ENCODE measurements around the gene DDX17.

The DDX17 gene

DNA sequence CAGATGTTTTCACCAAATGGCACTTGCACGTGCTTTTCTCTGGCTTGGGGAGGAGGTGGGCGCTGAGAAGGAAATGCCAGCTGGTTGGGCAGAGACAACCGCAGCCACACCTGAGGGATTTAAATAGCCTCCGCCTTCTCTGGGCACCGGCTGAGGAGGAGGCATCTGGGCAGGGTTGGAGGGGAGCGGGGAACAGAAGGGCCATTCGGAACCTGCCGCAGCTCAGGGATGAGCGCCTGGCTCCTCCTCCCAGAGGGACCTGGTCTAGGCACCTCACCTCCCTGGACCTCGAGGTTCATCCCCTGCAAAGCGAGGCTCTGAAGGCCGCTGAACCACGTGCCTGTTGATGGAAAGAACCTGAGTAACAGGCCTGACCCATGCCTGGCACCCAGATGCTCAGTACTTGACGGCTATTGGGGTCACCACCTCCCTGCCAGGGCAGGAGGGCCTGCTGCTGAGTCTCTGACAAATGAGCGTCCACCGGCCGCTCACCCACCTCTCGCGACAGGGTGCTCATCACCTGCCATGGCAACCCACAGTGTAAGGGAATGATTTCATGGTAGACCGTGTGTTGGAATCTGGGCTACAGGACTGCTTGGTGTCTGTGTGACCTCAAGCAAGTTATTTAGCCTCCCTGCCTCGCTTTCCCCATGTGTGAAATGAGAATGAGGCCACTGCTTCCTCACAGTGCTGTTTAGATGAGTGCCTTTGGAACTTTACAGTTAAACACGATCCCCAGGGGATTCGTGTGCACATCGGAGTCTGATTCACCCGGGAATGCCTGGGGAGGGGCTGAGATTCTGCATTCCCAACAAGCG, 40.2 kb downstream of the DDX17 start:
- no peak for DNase-seq (ENCODE audit: low read depth)

DNA sequence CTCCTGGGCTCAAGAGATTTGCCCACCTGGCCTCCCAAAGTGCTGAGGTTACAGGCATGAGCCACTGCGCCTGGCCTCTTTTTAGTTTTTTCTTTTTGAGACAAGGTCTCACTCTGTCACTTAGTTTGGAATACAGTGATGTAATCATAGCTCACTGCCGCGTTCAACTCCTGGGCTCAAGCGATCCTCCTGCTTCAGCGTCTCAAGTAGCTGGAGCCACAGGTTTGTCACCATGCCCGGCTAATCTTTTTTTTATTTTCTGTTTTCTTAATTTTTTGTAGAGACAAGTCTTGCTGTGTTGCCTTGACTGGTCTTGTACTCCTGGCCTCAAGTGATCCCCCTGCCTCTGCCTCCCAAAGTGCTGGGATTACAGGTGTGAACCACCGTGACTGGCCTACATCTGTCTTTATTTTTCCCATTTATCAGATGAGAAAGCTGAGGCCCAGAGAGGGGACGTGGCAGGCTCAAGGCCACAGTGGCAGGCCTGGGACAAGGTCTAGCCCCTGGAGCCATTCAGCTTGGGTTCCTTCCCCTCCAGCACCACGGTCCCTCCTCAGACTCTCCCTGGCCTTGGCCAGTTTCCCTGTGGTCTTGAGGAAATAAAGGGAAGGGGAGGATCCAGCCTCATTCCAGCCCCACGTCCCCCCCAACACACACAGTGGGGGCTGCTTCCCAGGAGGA, 41.0 kb downstream of the DDX17 start:
- no peak for DNase-seq (ENCODE audit: low read depth)

DNA sequence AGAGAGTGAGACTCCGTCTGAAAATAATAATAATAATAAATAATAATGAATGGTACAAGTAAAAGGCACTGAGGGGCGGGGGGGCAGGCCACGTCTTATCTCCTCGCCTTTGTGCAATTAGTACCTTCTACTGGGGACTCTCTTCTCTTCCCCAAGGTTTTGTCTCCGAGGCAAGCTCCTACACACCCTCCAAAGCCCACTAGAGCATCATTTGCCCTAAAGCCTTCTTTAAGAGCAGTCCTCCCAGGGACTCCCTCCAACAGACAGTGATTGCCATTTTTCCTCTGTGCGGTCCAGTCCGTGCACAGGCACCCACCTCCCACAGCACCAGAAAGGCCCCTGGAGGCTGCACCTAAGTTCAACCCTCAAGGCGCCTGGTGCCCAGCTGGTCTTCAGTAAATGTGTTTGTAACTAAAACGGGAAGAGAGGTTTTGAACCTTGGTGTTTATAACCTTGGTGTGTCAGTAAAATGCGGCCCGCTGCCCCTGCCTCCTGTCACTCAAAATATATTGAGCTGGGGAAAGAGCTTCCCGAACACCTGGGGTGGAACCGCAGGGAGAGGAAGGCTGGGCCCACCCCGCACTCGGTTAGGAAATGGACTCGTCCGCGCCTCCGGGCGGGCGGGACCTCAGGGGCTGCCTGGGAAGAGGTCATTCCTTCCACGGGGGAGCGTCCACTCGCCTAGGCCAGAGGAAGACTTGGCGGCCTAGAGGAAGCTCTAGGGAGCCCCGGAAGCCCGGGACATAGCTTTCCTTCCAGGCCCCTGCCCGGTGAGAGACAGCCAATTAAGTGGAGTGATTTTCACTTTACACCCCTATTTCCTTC, 42.9 kb downstream of the DDX17 start:
- DNase-seq (ENCODE audit: low read depth) = no peak

DNA sequence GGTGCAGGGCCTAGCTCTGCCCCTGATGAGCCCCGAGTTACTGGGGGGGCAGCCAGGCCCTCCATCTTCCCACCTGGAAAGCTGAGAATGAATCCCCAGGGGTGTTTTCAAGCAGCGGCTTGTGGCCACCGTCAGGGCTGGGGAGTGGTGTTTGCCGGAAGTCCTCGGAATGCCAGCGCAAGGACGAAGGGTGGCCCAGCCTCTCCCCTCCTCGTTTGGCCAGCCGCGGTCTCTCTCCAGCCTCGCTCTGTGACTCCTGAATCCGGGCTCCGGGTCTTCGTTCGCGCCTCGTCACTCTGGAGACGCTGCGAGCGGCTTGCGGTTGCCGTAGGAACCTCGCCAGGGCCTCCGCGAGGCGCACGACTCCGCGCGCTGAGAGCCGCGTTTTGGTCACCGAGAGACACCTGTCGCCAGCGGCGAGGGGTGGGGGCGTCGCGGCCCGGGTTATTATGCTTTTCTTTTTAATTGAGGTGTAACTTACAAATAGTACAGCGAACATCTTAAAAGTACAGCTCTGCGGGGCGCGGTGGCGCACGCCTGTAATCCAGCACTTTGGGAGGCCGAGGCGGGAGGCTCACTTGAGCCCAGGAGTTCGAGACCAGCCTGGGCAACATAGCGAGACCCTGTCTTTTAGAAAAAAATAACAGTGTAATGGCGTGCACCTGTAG, 44.6 kb downstream of the DDX17 start:
- DNase-seq (ENCODE audit: low read depth) = peak; percentile 85

DNA sequence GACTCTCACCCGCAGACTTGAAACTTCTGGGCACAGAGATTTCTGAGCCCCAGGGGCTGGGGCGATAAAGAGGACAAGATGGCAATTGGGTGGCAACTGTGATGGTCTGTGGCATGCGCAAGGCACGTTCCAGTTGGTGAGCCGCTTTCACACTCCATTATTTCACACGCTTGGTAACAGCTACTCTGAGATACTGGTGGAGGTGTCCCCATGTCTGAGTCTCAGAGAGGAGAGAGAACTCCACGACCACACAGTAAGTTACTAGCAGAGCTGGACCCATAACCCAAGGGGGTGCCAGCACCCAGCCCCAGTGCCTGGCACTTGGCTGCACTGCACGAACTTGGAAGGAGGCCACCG, 45.1 kb downstream of the DDX17 start:
- no peak for DNase-seq (ENCODE audit: low read depth)

DNA sequence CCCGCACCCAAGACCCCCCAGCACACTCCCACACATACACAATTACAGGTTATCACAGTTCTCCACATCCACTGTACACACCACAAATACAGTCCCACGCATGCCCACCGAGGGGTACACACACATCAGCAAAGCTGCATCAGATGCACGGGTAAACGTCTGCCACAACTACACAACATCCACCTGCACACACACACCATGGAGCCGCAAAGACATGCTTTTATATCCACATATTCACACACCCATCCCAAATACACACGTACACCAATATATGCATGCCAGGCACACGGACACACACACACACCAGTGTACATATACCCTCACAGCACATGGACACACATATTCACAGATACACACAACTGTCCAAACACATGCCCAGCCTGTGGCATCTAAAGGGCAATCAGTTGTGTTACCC, 45.7 kb downstream of the DDX17 start:
- no peak for DNase-seq (ENCODE audit: low read depth)

DNA sequence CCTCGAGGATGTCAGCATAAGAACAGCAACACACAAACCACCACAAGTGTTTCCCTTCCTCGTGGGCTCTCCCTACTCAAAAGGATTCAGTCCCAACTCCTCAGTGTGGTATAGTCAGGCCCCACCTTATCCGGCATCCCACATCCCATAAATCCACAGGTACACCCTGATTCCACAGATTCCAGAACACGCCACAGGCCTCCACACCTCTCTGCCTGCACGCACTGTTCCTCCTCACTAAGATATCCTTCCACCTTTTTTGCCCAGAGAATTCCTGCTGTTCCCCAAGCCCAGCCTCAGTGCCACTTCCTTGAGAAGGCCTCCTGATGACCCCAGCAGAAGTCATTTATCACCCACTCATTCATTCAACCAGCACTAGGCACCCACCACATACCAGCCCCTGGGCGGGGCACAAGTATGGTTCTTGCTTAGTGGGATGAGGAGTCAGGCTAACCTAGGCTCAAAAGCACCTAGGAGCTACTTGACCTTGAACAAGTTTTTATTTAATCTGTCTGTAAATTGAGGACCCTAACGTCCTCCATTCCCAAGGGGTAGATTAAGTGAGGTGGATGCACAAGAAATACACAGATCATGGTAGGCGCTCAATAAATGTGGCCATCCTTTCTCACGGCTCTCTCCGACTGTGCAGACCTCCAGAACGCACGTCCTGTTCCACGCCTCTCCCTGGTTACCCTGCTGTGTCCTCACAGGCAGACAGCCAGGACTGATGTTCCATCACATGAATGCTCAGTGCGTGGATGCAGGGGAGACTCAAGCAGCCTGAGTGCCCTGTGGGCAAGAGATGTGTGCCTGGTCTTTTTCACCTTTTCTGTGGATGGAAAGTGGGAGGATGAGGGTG, 49.0 kb downstream of the DDX17 start:
- DNase-seq (ENCODE audit: low read depth) = no peak

DNA sequence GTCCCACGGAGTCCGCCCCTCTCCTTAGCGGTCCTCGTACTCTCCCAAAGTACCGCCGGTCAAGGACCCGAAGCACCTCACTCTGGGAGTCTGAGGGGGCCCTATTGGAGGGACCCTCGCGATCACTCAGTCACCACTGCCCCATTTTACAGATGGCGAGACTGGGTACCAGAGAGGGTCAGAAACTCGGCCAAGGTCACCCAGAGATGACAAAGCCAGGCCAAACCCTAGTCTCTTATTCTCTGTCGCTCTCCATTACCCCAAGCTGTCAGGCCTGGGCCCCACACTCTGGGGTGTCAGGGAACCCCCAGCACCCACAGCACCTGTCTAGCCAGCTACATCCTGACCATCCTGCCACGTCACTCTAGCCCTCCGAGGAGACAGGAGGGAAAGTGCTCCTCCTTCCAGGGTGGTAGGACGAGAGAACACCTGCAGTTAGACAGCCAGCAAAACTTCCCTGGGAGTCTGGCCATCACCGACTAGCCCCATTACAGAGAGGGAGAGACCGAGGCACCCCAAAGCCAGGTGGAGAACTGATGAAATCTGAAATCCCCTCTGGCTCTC, 49.8 kb downstream of the DDX17 start:
- DNase-seq (ENCODE audit: low read depth) = no peak

DNA sequence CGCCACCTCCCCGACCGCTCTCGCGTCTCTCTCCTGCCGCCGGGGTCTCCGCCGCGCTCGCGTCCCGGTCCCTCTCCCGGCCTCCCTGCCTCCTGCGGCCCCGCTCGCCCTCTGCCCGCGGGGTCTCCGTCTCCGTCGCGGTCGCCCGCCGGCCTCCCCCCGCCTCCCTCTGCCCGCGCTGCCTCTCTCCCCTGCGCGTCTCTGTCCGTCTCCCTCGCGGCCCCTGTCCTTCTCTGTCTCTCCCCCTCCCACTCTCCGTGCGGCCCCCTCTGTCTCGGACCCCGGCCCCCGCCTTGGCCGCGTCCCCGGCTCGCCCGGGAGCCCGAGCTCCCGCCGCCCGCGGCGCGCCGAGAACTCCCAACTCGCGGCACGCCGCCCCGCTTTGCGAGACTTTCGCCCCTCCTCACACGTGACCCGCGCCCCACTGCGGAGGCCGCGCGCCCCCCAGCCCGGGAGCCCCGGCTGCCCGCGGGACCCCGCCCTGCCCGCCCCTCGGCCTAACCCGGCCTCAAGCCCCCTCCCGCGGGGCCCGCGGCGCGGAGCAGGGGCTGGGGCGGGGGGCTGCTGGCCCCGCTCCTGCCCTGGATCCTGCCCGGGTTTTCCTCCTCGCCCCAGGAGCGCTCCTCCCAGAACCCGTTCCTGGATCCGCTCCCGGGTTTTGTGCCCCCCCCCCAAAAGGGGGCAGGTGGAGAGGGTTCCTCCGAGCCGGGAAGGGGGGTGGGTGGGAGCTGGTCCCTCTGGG, 50.4 kb downstream of the DDX17 start:
- DNase-seq (ENCODE audit: low read depth) = peak; percentile 30

DNA sequence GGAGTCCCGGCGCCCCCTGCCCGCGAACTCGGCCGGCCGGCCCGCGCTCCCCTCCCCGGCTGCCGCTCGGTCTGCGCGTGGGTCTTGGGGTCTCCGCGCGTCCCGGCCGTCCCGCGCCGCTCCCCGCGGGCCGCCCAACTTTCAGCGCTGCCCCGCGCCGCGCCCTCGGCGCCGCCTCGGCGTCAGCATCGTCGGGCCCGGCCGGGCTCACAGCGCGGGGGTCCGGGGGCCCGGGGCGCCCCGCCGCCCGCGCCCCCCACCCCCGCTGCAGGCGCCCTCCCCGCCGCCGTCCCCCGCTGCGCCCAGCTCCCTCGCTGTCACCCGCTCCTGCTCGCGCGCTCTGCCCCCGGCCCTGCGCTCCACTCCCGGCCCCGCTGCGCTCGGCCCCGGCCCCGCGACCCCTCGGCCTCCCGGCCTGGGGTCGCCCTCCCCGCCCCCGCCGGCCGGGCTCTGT, 51.0 kb downstream of the DDX17 start, which contains the start of gene KCNJ4:
KCNJ4 (minus strand) TSS at position 124 of the 454 bp plus-strand sequence. CDS start 27,067 bp downstream, outside the sequence.
- no peak for DNase-seq (ENCODE audit: low read depth)

DNA sequence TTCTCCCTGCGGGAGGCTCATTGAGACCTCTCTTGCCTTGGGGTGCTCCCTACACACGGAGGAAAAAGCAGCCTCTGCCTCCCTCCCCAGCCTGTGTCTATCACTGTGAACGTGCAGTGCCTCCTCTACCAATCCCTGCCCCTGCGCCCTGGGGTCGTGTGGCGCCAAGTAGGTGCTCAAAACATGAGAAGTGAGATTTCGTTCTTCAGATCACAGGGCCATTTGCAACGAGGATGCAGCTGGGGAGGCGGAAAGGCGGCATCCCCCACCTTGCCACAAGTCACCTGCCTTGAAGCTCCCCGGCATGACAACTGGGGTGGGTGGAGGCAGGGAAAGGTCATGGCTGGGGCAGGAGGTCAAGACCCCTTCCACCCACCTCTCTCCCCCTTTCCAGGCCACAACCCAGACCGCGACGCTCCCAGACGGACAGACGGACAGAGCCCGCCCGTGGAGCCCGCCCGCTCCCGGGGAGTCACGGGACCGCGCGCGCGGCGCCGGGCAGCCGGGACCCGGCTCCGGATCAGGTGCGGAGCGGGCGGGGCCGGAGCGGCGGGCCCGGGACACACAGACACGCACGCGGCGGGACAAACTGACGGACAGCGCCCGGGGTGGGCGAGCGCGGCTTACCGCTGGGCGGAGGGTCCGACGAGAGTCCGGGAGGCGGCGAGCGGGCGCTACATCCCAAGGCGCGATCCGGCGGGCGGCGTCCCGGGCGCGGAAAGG, 51.6 kb downstream of the DDX17 start:
- DNase-seq (ENCODE audit: low read depth) = no peak

DNA sequence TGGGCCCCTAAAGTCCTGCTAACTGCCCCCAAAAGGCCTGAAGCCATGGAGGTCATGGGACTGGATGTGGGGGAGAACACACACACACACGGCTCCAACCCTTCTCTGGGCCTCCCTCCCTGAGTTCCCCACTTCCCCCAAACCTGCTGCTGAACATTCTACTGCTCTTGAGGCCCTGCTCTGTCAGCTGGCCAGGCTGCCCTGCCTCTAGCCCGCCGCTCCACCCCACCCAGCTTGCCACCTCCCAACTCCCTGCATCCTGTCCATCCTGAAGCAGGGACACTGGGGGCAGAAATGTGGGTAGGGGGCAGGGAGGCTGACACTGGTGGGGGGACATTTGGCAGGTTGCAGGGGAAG, 52.1 kb downstream of the DDX17 start:
- no peak for DNase-seq (ENCODE audit: low read depth)

DNA sequence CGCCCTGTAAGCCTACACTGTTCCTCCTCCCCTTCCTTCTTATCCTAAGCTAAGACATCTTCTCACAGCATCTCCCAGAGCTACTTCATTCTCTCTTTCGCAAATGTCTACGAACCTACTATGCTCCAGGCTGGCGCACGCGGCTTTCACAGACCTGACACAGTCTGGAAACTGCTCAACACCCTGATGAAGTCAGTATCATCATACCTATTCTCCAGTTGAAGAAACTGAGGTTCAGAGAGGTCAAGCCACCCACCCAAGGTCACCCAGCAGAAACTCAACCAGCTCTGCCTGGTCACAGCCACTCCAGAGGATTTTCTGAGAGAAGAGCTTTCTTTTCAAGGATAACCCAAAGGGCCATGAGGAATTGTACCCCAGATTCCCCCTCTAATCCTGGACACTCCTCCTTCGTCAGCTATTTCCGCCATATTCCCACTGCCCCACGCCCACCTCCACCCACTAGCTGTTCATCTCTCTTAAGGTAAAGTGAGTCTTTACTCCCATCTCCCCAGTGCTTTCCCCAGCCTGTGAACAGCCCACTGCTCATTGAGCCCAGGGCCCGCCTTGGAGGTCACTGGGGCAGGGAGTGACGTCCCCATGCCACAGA, 52.9 kb downstream of the DDX17 start:
- DNase-seq (ENCODE audit: low read depth) = no peak

DNA sequence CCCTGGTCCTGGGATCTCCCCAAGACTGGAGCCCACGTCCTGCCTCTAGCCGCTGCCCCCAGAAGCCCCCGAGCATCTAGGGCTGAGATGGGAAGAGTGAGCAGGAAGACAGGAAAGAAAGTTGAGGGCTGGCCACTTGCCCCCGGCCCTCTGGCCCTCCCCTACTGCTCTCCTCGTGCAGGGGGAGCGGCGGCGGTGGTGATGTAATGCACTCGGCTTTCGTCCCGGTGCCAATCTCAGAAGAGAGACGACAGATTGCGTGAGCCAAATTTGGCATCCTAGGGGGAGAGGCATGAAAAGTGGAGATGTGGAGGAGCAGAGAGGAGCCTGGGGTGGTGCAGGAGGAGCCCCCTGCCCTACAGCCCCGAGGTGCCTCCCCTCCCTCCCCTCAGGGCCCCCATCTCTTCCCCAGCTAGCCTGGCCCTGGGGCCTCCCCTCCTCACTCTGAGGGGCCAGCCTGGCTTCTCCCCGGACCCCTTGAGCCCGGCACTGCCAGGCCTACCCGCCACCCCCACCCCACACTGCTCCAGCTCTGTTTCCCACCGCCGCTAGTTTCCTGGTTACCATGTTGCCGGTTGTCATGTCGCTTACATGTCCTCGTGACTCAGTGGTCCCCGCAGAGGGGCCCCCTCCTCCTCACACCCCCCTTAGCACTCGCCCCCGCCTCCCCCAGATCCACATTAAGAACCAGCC, 53.6 kb downstream of the DDX17 start:
- DNase-seq (ENCODE audit: low read depth) = peak; percentile 50

DNA sequence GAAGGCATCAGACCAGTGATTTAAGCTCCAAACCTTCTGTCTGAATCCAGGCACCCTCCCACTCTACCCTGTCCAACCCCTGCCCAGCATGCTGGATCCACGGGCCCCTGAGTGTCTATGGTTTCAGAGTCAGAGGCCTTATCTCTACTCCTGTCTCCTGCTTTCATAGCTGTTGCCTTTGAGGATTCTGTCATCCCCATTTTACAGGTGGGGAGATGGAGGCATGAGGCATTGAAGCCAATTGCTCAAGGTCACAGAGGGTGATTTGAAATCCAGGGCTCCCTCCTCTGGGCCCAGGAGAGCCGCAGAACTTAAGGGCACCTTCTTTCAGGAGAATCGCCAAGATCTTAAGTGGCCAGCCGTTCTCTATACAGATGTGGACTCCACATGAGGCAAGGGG, 54.2 kb downstream of the DDX17 start:
- DNase-seq (ENCODE audit: low read depth) = no peak

DNA sequence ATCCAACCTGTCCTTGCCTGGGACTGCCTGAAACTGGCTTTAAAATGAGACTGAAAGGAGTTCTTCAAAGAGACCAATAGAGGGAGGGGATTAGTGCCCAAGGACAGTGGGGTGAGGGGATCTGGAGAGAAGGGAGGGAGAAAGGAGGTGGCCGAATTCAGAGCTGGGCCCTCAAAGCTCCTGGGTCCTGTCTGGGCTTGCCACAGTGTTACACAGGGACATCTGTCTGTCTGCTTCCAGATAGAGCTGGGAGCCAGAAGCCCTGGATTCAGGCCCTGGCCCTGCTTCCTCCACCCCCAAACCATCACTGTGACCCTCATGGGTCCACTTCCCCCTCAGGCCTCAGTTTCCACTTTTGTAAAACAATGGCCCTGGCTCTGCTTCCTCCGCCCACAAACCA, 54.7 kb downstream of the DDX17 start:
- DNase-seq (ENCODE audit: low read depth) = no peak

DNA sequence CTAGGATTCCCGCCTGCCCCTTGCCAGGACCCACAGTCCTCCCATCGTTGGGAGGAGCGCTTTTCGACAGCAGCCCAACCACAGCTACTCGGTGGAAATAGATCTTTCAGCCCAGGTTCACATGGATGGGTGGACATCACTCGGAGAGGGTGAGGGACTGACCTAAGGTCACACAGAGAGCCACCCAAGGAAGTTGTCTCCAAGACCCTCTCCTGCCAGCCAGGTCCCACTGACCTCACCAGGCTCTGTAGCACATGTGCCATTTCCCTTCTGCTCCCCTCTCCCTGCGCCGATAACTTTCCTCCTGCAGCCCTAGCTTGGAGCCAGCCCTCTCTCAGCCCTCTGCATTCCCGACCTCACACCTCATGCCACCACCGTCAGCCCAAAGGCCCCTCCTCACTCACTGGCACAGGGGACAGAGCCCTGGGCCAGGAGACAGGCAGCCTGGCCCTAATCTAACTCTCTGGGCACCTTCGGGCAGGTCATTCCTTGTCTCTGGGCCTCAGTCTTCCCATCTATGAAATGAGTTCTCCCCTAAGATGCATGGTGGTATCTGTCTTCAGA, 55.8 kb downstream of the DDX17 start:
- DNase-seq (ENCODE audit: low read depth) = no peak

DNA sequence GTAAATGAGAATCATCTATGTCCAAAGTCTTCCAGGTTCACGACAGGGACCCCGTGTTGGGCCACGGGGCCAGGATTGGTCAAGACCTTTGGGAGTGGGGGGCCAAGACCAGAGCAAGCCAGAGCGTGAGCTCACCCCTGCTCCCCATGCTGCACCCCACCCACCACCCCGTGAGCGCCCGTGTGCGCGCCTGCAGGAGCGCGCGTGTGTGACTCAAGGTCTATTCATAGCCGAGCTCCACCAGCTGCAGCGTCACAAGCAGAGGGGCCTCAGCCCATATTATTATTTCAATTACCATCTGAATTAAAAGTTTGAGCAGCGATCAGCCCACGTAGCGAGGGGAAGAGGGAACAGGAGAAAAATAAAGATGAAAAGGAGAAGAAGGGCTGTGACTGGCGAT, 56.3 kb downstream of the DDX17 start:
- no peak for DNase-seq (ENCODE audit: low read depth)

Measured in EH (cell line).